H1 (cell line): ENCODE results near the gene CORO1C.

Experiments used
- BACH1 ChIP-seq: IDR thresholded peaks from 2 replicates; pipeline ENCODE4 v1.6.1; 2012; ENCODE audit warnings: low read length, improper control_type of control experiment
- BRCA1 ChIP-seq: IDR thresholded peaks from 2 replicates; pipeline ENCODE4 v1.6.1; 2012; ENCODE audit warnings: low read depth, low read length, improper control_type of control experiment
- GABPA ChIP-seq: IDR thresholded peaks from 2 replicates; pipeline ENCODE4 v1.6.1; 2011; ENCODE audit warnings: mild to moderate bottlenecking, low read length, moderate library complexity, borderline replicate concordance; ENCODE audit not compliant: insufficient read depth
- JUN ChIP-seq: IDR thresholded peaks from 2 replicates; pipeline ENCODE4 v1.6.1; 2011; ENCODE audit warnings: low read depth, mild to moderate bottlenecking, improper control_type of control experiment, low read length
- POLR2AphosphoS5 ChIP-seq: IDR thresholded peaks from 2 replicates; pipeline ENCODE4 v1.6.1; 2011; ENCODE audit warnings: low read depth, low read length
- TAF1 ChIP-seq: IDR thresholded peaks from 2 replicates; pipeline ENCODE4 v1.6.1; 2011; ENCODE audit warnings: mild to moderate bottlenecking, low read depth, low read length
- TF ChIP-seq, protein P1 (sequence below), 3 experiments: IDR thresholded peaks; 1 replicate in 2 of 3; 2 replicates in 1 of 3; pipeline versions ENCODE4 v1.5.1 to v1.6.1; 2011; ENCODE audit warnings: low read length in 3 of 3, mild to moderate bottlenecking in 3 of 3, inconsistent platforms in 2 of 3, low read depth in 1 of 3, moderate library complexity in 1 of 3; ENCODE audit not compliant: insufficient read depth in 1 of 3; ENCODE audit errors: control extremely low read depth in 1 of 3

DNA sequence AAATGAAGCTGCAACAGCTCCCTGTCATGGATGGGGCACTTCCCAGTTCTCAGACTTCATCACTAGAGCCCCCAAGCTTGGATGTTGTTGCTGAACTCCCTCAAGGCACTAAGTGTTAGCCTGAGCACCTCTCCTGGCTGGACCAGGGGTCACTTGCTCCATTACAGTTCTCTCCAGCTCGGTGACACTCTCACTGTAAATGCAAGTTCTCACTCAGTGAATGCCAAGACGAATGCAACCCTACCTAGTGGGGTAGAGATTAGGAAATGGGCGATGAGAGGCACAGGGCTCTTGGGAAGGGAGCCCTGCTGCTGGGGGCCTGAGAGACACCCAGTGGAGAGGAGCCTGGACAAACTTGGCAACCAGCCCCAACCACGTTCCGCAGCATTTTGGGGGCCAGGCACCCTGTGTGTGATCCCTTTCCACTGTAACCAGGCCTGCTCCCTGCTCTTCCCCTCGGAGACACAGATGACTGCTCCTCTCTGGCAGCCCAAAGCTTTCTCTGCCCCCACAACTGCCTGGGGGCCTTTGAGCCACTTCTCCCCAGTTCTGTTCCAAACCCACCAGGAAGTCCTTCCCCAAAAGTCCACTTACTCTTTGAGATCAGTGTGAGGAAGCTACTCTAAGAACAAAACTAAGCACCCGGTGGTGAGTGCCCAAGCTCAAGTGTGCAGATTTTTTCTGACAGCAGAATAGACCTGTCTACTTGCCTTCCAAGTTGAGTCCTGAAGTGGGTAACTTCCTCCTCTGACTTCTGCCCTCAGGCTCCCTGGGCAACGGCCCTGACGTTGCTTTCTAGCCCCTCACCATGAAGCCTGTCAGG, 89.7 kb downstream of the CORO1C start:
- TF ChIP-seq BRCA1 (no peak), BACH1 (no peak), GABPA (no peak), POLR2AphosphoS5 (no peak), JUN (no peak), TAF1 (no peak)
- TF ChIP-seq, protein P1, sequence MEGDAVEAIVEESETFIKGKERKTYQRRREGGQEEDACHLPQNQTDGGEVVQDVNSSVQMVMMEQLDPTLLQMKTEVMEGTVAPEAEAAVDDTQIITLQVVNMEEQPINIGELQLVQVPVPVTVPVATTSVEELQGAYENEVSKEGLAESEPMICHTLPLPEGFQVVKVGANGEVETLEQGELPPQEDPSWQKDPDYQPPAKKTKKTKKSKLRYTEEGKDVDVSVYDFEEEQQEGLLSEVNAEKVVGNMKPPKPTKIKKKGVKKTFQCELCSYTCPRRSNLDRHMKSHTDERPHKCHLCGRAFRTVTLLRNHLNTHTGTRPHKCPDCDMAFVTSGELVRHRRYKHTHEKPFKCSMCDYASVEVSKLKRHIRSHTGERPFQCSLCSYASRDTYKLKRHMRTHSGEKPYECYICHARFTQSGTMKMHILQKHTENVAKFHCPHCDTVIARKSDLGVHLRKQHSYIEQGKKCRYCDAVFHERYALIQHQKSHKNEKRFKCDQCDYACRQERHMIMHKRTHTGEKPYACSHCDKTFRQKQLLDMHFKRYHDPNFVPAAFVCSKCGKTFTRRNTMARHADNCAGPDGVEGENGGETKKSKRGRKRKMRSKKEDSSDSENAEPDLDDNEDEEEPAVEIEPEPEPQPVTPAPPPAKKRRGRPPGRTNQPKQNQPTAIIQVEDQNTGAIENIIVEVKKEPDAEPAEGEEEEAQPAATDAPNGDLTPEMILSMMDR (IDR thresholded peaks at IDR 0.05; ENCODE audit: control extremely low read depth in 1 of 3, insufficient read depth in 1 of 3, low read depth in 1 of 3, low read length in 3 of 3), result no peak
